ENCODE measurements around the gene COMMD9. TPM values are rescaled to one million over a fixed set of nuclear protein-coding genes. Genes with fewer than 3 reads are reported as not detected.

Gene COMMD9
- polyA plus RNA-seq, 1 of the 3 experiments (the other 2 are of a cell fraction): 44.2 TPM

DNA sequence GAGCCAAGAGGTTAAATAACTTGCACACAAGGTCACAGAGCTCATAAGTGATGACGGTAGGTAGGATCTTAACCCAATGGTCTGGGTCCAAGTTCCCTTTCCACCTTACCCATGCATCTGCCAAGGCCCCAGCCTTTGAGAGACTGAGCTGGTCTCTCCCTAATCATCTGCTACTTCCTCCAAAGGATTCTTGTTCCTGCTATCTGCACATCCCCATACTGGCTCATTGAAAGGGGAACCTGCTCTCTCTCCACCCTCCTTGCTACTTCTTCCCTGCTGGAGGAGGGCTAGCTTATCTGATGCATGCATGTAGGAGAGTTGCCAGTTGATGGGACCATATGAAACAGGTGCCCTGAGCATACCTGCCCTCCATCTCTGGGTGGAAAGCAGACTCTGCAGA lies 47.7 kb downstream of the COMMD9 start:
- Histone ChIP-seq H3K4me3 (ENCODE audit: low read depth in 2 of 2, low read length in 1 of 2) (no peak overlapping the region), H3K9me3 (no peaks in the 10 kb centered on the region), H3F3A (replicated peaks; ENCODE audit: insufficient read depth) (no peaks in the 10 kb centered on the region), H3K27me3 (ENCODE audit: insufficient read depth) (no peaks in the 10 kb centered on the region), H4K20me1 (ENCODE audit: insufficient read depth) (no peaks in the 10 kb centered on the region), H3K9me2 (no peaks in the 10 kb centered on the region), H3K4me2 (no peak overlapping the region), H3K27ac (ENCODE audit: low read depth in 2 of 2, low read length in 1 of 2) (no peak overlapping the region), H3K79me2 (ENCODE audit: insufficient read depth) (no peaks in the 10 kb centered on the region), H3K4me1 (ENCODE audit: control insufficient read depth in 1 of 2, insufficient read depth in 2 of 2, low read depth in 1 of 2, low read length in 1 of 2) (peaks cover 0 to 4% of the 10 kb centered on the region in 2 experiments; a peak in 1 of 4 replicates), H3K36me3 (replicated peaks in 1 of 2; ENCODE audit: control insufficient read depth in 1 of 2, insufficient read depth in 2 of 2, low read length in 1 of 2) (no peaks in the 10 kb centered on the region), H3K9ac (no peak overlapping the region), H2AFZ (ENCODE audit: low read depth) (no peak overlapping the region)
- ChIA-PET POLR2A (no interaction called here), CTCF (interaction anchor here (0.8 to 2.4 kb wide), 8 partner anchors 8 to 419 kb away, joined by 3 to 7 read pairs (median 6); no protein-coding TSS in a partner anchor)
- TF ChIP-seq, protein P1, sequence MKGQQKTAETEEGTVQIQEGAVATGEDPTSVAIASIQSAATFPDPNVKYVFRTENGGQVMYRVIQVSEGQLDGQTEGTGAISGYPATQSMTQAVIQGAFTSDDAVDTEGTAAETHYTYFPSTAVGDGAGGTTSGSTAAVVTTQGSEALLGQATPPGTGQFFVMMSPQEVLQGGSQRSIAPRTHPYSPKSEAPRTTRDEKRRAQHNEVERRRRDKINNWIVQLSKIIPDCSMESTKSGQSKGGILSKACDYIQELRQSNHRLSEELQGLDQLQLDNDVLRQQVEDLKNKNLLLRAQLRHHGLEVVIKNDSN (IDR thresholded peaks at IDR 0.05; ENCODE audit: borderline replicate concordance, low read depth): no peak
- TF ChIP-seq POLR2AphosphoS5 (IDR thresholded peaks at IDR 0.05; ENCODE audit: low read depth, low read length) (no peak), PBX3 (IDR thresholded peaks at IDR 0.05) (no peak), RCOR1 (IDR thresholded peaks at IDR 0.05; ENCODE audit: low read length) (no peak), FOSL2 (IDR thresholded peaks at IDR 0.05; ENCODE audit: borderline replicate concordance, low read depth) (no peak), YY1 (IDR thresholded peaks at IDR 0.05; ENCODE audit: low read depth) (no peak), RAD21 (IDR thresholded peaks at IDR 0.05; ENCODE audit: low read length) (no peak), GATA2 (CRISPR knock-in tag; IDR thresholded peaks at IDR 0.05) (no peak), REST (IDR thresholded peaks at IDR 0.05; ENCODE audit: low read depth, low read length) (no peak), MEF2A (IDR thresholded peaks at IDR 0.05; ENCODE audit: borderline replicate concordance, low read depth) (no peak), GABPA (IDR thresholded peaks at IDR 0.05; ENCODE audit: low read depth) (no peak), ELF1 (IDR thresholded peaks at IDR 0.05) (no peak), RXRA (IDR thresholded peaks at IDR 0.05; ENCODE audit: borderline replicate concordance, low read depth) (no peak), SMC3 (IDR thresholded peaks at IDR 0.05; ENCODE audit: low read depth, low read length) (no peak), EP300 (IDR thresholded peaks at IDR 0.05; ENCODE audit: borderline replicate concordance in 1 of 2, low read depth in 1 of 2, low read length in 1 of 2) (no peak), ZBTB33 (IDR thresholded peaks at IDR 0.05; ENCODE audit: borderline replicate concordance, low read depth) (no peak)
- TF ChIP-seq, protein P2, sequence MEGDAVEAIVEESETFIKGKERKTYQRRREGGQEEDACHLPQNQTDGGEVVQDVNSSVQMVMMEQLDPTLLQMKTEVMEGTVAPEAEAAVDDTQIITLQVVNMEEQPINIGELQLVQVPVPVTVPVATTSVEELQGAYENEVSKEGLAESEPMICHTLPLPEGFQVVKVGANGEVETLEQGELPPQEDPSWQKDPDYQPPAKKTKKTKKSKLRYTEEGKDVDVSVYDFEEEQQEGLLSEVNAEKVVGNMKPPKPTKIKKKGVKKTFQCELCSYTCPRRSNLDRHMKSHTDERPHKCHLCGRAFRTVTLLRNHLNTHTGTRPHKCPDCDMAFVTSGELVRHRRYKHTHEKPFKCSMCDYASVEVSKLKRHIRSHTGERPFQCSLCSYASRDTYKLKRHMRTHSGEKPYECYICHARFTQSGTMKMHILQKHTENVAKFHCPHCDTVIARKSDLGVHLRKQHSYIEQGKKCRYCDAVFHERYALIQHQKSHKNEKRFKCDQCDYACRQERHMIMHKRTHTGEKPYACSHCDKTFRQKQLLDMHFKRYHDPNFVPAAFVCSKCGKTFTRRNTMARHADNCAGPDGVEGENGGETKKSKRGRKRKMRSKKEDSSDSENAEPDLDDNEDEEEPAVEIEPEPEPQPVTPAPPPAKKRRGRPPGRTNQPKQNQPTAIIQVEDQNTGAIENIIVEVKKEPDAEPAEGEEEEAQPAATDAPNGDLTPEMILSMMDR (IDR thresholded peaks at IDR 0.05): no peak
- TF ChIP-seq, protein P3, sequence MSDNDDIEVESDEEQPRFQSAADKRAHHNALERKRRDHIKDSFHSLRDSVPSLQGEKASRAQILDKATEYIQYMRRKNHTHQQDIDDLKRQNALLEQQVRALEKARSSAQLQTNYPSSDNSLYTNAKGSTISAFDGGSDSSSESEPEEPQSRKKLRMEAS (IDR thresholded peaks at IDR 0.05; ENCODE audit: low read depth): no peak
- TF ChIP-seq, protein P4, sequence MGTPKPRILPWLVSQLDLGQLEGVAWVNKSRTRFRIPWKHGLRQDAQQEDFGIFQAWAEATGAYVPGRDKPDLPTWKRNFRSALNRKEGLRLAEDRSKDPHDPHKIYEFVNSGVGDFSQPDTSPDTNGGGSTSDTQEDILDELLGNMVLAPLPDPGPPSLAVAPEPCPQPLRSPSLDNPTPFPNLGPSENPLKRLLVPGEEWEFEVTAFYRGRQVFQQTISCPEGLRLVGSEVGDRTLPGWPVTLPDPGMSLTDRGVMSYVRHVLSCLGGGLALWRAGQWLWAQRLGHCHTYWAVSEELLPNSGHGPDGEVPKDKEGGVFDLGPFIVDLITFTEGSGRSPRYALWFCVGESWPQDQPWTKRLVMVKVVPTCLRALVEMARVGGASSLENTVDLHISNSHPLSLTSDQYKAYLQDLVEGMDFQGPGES (IDR thresholded peaks at IDR 0.05; ENCODE audit: low read depth, low read length): no peak
- 70% methylated on average over 1 of the region's 1 CpG for WGBS (ENCODE audit: low lambda C conversion rate)
- no peak for DNase-seq
